HepG2 (cell line): ENCODE data around the gene ZBTB32. TPM values are rescaled to one million over a fixed set of nuclear protein-coding genes. Genes with fewer than 3 reads are reported as not detected.
A peak's percentile ranks its signal among the peaks of the same experiment; 100 is the strongest.

Source experiments
- CBX2 ChIP-seq, 2 experiments: fragments of 200-600 bp in 1 of 2; sonication (generic); formaldehyde crosslinking in 1 of 2; IDR thresholded peaks; 2 replicates each; pipeline versions ENCODE4 v1.7.0 to v1.8.1; 2018 to 2022; ENCODE audit warnings: low read depth in 2 of 2, low read length in 1 of 2, mild to moderate bottlenecking in 1 of 2, missing genetic modification reagents in 1 of 2
- FOXO4 ChIP-seq: sonication (generic); formaldehyde crosslinking; conservative IDR thresholded peaks from 2 replicates; pipeline ENCODE4 v1.8.1; 2023; ENCODE audit warnings: missing genetic modification reagents
- HMG20B ChIP-seq: conservative IDR thresholded peaks from 2 replicates; pipeline ENCODE4 v1.6.1; 2016; ENCODE audit warnings: missing genetic modification reagents, missing compliant biosample characterization
- JUND ChIP-seq: sonication (generic); formaldehyde crosslinking; IDR thresholded peaks from 2 replicates; pipeline ENCODE4 v1.8.0; 2022; ENCODE audit warnings: mild to moderate bottlenecking, missing genetic modification reagents
- NCOA2 ChIP-seq: sonication (generic); formaldehyde crosslinking; IDR thresholded peaks from 2 replicates; pipeline ENCODE4 v1.8.0; 2022; ENCODE audit warnings: inconsistent platforms
- NR2F2 ChIP-seq: IDR thresholded peaks from 2 replicates; pipeline ENCODE4 v1.6.1; 2012; ENCODE audit warnings: low read depth, inconsistent platforms, borderline replicate concordance
- SMAD3 ChIP-seq: sonication (generic); formaldehyde crosslinking; IDR thresholded peaks from 2 replicates; pipeline ENCODE4 v1.4.0; 2020; ENCODE audit warnings: missing genetic modification reagents
- SMARCC2 ChIP-seq: fragments of 450-650 bp; IDR thresholded peaks from 2 replicates; pipeline ENCODE4 v1.6.1; 2017; ENCODE audit warnings: antibody characterized with exemption, mild to moderate bottlenecking
- SP2 ChIP-seq: sonication (generic); formaldehyde crosslinking; IDR thresholded peaks from 2 replicates; pipeline ENCODE4 v1.5.1; 2020; ENCODE audit warnings: mild to moderate bottlenecking, missing genetic modification reagents
- SP4 ChIP-seq: sonication (generic); formaldehyde crosslinking; IDR thresholded peaks from 2 replicates; pipeline ENCODE4 v1.8.1; 2023; ENCODE audit warnings: mild to moderate bottlenecking, missing genetic modification reagents
- TARDBP ChIP-seq: sonication (generic); formaldehyde crosslinking; IDR thresholded peaks from 2 replicates; pipeline ENCODE4 v1.8.0; 2022; ENCODE audit warnings: mild to moderate bottlenecking, missing genetic modification reagents
- THAP8 ChIP-seq: sonication (generic); formaldehyde crosslinking; IDR thresholded peaks from 2 replicates; pipeline ENCODE4 v1.5.1; 2020; ENCODE audit warnings: missing genetic modification reagents, mild to moderate bottlenecking, borderline replicate concordance
- ZBTB37 ChIP-seq: sonication (generic); formaldehyde crosslinking; IDR thresholded peaks from 2 replicates; pipeline ENCODE4 v1.4.0; 2020; ENCODE audit warnings: mild to moderate bottlenecking, missing genetic modification reagents
- ZFP36L2 ChIP-seq: sonication (generic); formaldehyde crosslinking; IDR thresholded peaks from 2 replicates; pipeline ENCODE4 v1.4.0; 2020; ENCODE audit warnings: missing genetic modification reagents
- ZNF136 ChIP-seq: sonication (generic); formaldehyde crosslinking; IDR thresholded peaks from 2 replicates; pipeline ENCODE4 v1.8.1; 2022; ENCODE audit warnings: low read depth, mild to moderate bottlenecking, moderate library complexity, missing genetic modification reagents
- ZNF280D ChIP-seq: sonication (generic); formaldehyde crosslinking; IDR thresholded peaks from 2 replicates; pipeline ENCODE4 v1.5.1; 2020; ENCODE audit warnings: mild to moderate bottlenecking, missing genetic modification reagents
- ZNF431 ChIP-seq: sonication (generic); formaldehyde crosslinking; IDR thresholded peaks from 2 replicates; pipeline ENCODE4 v1.9.0; 2022; ENCODE audit warnings: missing genetic modification reagents, low read depth, mild to moderate bottlenecking, borderline replicate concordance
- polyA plus RNA-seq, 8 experiments: library from polyadenylated mRNA; depleted of rRNA in 3 of 8; stranded (reverse) in 7 of 8; unstranded in 1 of 8; fragments of >200 nt; fragmentation: Illumina TruSeq in 4 of 8; extraction: Trizol in 4 of 8; gene quantifications; 2 replicates each; pipeline versions ENCODE4 v1.2.1 to v1.2.3, GENCODE V29; 2011 to 2016; ENCODE audit warnings: low read depth in 4 of 8, missing spikeins in 1 of 8, mixed read lengths in 1 of 8; ENCODE audit not compliant: insufficient read depth in 1 of 8
- total RNA-seq, 5 experiments: library from RNA; depleted of rRNA; stranded (reverse); fragments of >200 nt; fragmentation: Illumina TruSeq; extraction: Trizol; gene quantifications; 2 replicates each; pipeline ENCODE4 v1.2.3, GENCODE V29; 2016; ENCODE audit warnings: low read depth in 1 of 5

ZBTB32 gene
- total and polyA plus RNA-seq, 2 of the 13 experiments (the other 11 are each of a cell fraction or from before 2014, with no cell fraction given): not detected

GRCh38 chr19:35715981-35716800, 11.8 kb downstream of the ZBTB32 start (continued):
- TF ChIP-seq SP2 (CRISPR knock-in tag) (peak; percentile 61; the same call in 1 of the 2 replicates), NR2F2 (no peak; the same call in 1 of the 2 replicates), TARDBP (CRISPR knock-in tag) (no peak), ZNF280D (CRISPR knock-in tag) (0 out of 2 replicates have a peak, but pooled peaks have one; percentile 2), ZNF431 (CRISPR knock-in tag) (0 out of 2 replicates have a peak, but pooled peaks have one; percentile 49), THAP8 (CRISPR knock-in tag) (0 out of 2 replicates have a peak, but pooled peaks have one; percentile 67), FOXO4 (no peak), NCOA2 (0 out of 2 replicates have a peak, but pooled peaks have one; percentile 19), SMAD3 (CRISPR knock-in tag) (0 out of 2 replicates have a peak, but pooled peaks have one; percentile 18), CBX2 (IDR thresholded peaks at IDR 0.05; ENCODE audit: low read depth, low read length) (no peak), CBX2 (CRISPR knock-in tag; IDR thresholded peaks at IDR 0.05; ENCODE audit: low read depth) (no peak), ZBTB37 (no peak; the same call in 1 of the 2 replicates), SMARCC2 (no peak), ZFP36L2 (CRISPR knock-in tag) (no peak), SP4 (CRISPR knock-in tag) (peak; percentile 7; the same call in 1 of the 2 replicates), JUND (CRISPR knock-in tag) (0 out of 2 replicates have a peak, but pooled peaks have one; percentile 27), HMG20B (CRISPR knock-in tag) (no peak), ZNF136 (CRISPR knock-in tag) (peak; percentile 49; the same call in 1 of the 2 replicates)
